DMS 273 (cell line): ENCODE measurements around the gene LUC7L.
"Not testable (repeated sequence)": the region's sequence is repeated elsewhere in the genome, so short reads cannot be mapped to it uniquely, and the experiment has no call there.

Source experiments
- DNase-seq: peaks from one replicate; lab custom pipeline; 2025; ENCODE audit not compliant: unreplicated experiment; lab: John Stamatoyannopoulos, UW

The LUC7L gene, protein sequence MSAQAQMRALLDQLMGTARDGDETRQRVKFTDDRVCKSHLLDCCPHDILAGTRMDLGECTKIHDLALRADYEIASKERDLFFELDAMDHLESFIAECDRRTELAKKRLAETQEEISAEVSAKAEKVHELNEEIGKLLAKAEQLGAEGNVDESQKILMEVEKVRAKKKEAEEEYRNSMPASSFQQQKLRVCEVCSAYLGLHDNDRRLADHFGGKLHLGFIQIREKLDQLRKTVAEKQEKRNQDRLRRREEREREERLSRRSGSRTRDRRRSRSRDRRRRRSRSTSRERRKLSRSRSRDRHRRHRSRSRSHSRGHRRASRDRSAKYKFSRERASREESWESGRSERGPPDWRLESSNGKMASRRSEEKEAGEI

DNA sequence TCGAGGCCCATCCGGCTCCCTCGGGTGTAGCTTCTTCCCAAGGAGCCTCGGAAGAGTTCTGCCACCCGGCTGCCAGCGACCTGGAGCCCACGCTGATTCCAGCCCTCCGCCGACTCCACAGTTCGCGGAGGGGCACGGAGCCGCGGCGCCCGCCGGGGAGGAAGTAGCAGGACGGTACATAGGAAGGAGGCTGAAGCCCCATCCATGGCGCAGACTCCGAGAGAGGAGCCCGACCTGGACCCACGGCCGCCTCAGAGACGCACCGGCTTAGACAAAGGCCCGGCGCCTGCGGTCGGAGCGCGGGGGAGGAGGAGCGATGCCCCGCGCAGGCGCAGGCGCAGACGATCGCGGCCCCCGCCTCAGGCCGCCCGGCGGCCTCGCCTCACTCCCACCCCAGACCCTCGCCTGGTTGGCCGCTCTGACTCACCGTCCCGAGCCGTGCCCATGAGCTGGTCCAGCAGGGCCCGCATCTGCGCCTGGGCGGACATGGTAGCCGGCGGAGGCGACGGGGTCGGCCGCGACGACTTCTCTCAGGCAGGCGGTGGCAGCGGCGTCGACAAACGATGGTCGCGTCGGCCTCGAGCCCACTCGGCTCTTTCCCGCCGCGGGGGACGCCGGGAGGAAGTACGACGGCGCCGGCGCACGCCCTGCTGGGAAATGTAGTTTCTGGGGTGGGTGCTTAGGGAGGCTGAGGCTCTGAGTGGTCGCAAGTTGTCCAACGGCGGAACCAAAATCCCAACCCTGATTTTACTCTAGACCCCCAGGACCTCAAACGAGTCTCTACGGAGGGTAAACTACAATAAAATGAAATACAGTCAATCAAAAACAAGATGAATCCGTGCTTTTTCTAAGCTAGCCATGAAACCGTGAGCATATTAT, at the start of gene LUC7L:
Gene LUC7L (minus strand): TSS at position 598 of the 879 bp plus-strand sequence. CDS start 110 bp downstream, at position 488.
- peak; percentile 97 for DNase-seq

- peak; percentile 93 for DNase-seq
Measured at GRCh38 chr16:278863-279366, 49.7 kb upstream of the LUC7L start.

- no peak for DNase-seq
Measured at GRCh38 chr16:276426-277077, 47.3 kb upstream of the LUC7L start.

DNA sequence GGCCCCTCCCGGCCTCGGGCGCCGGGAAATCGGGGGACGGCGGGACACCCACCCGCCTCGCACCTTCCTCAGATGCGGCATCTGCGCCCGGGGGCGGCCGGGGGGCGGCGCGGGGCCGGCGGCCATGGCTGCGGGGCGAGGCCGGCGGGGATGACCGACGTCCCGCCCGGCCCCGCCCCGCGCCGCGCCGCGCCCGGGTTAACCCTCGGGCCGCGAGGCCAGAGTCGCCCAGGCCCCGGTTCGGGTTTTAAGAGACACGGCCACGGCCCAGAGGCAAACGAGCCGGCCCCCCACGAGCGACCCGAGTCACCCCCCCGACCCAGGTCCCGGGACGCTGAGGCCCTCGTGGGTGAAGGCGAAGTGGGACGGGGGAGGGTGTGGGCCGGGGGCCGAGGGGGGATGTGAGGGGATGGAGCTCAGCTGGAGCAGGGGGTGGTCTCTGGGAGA, 46.6 kb upstream of the LUC7L start, which contains the start of gene RGS11:
Gene RGS11 (minus strand): TSS at position 159 of the 447 bp plus-strand sequence. CDS start 33 bp downstream, at position 126.
- DNase-seq, result no peak

DNA sequence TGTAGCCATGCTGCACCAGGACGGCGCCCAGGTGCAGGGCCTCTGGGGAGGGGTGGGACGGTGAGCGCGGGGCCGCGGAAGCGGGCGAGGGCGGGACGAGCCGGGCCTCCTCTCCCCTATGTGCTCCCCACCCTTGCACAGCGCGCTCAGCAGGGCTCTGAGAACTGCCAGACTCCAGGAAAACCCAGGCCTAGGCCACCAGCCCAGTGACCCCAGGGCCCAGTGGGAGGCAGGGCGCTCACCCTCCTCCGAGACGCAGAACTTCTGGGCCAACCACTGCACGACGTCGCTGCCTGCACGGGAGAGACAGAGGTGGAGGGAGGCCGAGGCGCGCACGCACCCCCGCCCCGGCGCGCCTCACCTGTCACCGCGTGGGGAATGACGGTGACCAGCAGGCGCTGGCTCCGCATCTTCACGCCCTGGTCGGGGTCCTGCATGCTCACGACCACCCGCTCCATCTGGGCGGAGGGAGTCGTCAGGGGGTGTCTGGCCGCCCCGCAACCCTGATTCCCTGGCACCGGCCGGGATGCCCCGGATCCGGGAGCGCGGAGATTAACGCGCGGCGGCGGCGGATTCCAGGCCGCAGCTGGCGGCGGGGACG, 45.9 kb upstream of the LUC7L start:
- DNase-seq, result peak; percentile 56

DNA sequence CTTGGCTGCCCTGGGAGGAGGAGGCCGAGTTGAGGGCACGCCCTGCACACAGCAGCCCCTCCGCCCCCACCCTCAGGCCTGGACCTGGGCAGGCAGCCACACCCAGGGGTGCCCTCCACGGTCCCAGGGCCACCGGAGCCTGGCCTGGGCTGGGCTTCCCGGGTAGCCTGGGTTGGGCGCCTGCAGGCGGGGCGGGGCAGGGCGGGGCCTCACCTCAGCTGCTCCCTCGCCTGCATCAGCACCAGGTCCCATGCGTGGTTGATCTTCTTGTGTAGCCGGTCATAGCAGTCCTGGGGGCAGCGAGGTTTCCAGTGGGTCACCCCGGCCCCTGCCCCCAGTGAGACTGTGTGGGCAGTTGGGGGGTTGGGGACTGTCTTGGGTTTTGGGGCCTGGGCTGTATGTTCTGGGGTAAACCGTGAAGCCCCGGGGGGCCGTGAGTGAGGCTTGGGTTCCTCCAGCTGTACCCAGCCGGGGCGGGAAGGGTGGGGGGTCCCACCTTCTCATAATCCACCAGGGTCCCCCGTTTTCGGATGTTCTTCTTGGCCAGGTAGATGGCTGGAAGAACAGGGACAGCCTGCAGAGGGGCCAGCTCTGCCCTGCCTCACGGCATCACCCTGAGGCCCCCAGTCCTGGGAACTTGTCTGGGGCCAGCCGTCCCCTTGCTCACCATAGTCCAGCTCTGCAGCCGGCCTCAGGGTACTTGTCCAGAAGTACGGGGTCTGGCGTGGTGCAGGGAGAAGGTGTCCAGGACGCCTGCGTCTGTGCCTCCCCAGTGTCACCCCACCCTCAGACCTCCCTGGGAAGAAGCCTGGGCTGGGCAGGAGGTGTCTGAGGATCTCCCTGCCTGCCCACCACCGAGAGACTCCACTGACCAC, 44.5 kb upstream of the LUC7L start:
- no peak for DNase-seq

DNA sequence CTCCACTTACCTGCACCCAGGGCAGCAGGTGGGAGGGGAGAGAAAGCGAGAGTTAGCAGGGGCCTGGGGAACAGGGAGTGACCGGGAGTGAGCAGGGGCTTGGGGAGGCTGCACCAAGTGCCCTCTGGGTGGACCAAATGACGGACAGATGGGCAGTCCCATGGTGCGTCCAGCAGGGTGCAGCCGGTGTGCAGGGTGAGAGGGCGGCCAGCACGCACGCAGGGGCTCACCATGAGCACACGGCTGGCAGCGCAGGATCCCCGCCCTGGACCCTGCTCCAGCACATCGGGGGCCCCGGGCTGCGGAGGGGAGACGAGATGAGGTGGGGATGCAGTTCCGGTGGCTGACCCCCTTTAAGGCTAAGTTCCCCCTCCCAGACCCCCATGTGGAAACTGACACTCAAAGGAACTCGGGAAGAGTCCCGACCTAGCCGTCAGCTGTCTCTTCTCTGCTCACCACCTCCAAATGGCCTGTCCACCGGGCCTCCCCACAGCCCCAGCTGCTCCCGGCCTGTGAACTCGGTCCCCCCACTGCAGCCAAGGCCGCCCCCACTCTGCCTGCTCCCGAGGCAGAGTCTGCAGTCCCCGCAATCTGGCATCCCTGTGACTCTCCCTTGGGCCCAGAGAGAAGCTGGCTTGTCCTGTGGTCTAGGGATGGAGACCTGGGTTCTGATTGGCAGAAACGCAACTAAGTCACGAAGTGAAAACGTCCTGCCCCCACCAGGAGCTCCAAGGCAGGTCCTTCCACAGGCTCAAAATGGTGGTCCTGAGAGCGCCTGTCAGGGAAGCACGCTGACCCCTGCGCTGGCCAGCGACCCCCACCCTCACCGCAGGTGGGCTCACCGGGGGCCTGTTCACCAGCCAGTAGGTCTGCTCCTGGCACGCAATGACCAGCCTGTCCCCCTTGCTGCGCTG, 43.6 kb upstream of the LUC7L start:
- no peak for DNase-seq

GRCh38 chr16:270381-271255, 41.4 kb upstream of the LUC7L start:
- DNase-seq, result no peak

- DNase-seq, result no peak
Measured at GRCh38 chr16:269061-269796, 40.0 kb upstream of the LUC7L start.

DNA sequence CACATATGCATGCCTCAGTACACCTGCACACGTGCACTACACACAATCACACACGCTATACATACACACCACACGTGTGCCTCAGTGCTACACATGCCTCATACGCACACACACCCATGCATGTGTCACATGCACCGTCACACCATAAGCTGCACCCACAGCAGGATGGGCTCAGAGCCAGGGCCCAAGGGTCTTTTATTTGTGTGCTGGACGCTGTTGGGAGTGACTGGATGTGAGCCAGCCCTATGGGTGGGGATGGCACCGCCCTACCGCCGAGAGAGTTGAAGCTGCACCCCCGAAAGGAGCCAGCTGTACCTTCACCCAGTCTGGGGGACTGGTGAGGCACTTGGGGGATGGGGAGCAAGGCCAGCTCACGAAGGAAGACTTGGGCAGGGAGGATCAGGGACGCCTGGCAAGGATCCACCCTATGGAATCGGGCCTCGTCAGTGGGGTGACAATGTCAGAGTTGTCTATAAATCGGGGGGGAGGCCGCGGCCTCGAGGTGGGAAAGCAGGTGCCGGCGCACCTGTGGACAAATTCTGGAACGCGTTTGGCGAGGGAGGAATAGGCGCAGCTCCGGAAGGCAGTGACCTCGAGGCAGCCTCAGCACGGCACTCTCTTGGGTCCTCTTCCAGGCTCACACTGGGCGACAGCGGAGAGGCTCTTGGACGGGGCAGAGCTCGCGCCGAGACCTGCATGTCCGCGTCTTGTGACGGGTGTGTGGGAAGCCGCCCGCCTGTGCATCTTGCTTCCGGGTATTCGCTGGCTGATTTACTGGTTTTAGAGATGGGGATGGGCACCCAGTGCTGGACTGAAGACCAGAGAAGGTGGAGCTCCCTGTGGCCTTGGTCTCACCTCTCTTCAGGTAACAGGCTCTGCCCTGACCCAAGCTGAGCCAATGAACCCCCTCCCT, 39.1 kb upstream of the LUC7L start:
- DNase-seq, result no peak

- not testable (repeated sequence) for DNase-seq
Measured at GRCh38 chr16:267562-267961, 38.3 kb upstream of the LUC7L start.

- no peak for DNase-seq
Measured at GRCh38 chr16:266258-267164, 37.3 kb upstream of the LUC7L start.

GRCh38 chr16:265711-266110, 36.5 kb upstream of the LUC7L start:
- DNase-seq, result no peak

DNA sequence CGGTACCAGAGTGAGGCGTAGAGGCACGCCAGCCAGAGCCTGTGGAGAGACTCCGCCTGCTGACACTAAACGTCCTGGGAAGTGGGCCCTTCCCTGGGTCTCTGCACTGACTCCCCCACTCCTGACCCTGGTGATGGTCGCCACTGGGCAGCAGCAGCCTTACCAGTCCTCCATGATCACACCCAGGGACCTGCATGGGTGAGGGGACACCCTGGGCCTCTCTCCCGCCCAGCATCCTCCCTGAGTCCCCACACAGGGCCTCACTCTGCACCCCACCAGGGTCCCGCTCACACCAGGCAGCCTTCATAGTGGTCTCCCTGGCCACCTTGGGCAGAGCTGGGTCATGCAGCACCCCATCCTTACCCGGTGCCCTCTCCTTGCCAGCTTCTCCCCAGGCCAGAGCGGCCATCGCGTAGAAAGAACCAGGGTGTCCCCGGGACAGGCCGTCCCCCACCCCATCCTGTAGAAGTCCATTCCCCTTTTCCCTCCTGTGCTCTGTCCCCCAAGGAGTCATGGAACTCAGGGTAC, 35.8 kb upstream of the LUC7L start:
- no peak for DNase-seq
